Measurements from ENCODE around the gene ACVRL1.
A peak's percentile ranks its signal among the peaks of the same experiment; 100 is the strongest.

The ACVRL1 gene

DNA sequence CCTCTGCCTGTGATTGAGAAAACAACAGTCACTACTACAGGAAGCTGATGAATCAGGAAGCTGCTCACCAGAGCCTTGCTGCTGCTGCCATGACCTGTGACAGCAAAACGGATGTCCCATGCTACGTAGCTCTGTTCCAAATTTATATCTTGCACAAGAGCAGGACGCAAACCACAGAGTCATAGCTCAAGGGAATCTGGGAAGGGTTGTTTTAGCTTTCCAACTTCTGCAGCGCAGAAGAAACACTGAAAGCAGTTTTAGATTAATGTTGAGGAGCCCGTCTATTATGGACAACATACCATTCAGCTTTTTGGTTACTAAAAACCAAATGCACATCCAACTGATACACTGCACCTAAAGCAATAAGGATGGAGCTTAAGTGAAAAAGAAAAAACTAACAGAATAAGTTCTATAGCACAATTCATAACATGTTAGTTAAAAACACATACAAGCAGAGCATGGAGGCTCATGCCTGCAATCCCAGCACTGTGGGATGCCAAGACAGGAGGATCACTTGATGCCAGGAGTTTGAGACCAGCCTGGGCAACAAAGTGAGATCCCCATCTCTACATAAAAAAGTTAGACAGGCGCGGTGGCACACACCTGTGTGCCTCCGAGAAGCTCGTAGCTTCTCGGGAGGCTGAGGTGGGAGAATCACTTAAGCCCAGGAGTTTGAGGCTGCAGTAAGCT, 21.1 kb upstream of the ACVRL1 start:
- H3K27ac ChIP-seq (ENCODE audit: low read depth, low read length) = no peak overlapping the region
- H3K79me1 ChIP-seq (ENCODE audit: low read length) = no peaks in the 10 kb centered on the region
- no CpG with 5 or more reads among the region's 10 CpGs for WGBS (ENCODE audit: extremely low coverage, insufficient coverage, low lambda C conversion rate)
- H3K4ac ChIP-seq (ENCODE audit: low read depth, low read length) = no peak overlapping the region
- H3K9ac ChIP-seq (ENCODE audit: low read length) = no peak overlapping the region
- H2BK120ac ChIP-seq (ENCODE audit: low read depth, low read length) = no peak overlapping the region
- no peak overlapping the region for H3K18ac ChIP-seq (ENCODE audit: low read length)
- H3K4me3 ChIP-seq (ENCODE audit: low read length) = no peak overlapping the region
- no peak overlapping the region for H3K4me2 ChIP-seq (ENCODE audit: low read length)
- H4K5ac ChIP-seq (ENCODE audit: low read length) = no peak overlapping the region
- H4K8ac ChIP-seq (ENCODE audit: low read depth, low read length) = no peak overlapping the region
- DNase-seq = peak; percentile 57
- no peaks in the 10 kb centered on the region for H3K27me3 ChIP-seq (ENCODE audit: insufficient read depth, low read length, poor library complexity)
- H2AK5ac ChIP-seq (ENCODE audit: low read length) = no peak overlapping the region
- no peaks in the 10 kb centered on the region for H3K36me3 ChIP-seq (ENCODE audit: control insufficient read depth, insufficient read depth, low read length)
- H3K56ac ChIP-seq (ENCODE audit: low read length) = no peak overlapping the region
- no peaks in the 10 kb centered on the region for H3K4me1 ChIP-seq (ENCODE audit: control insufficient read depth, low read depth, low read length)
- H2BK15ac ChIP-seq (replicated peaks; ENCODE audit: low read depth) = no peak overlapping the region
- no peak overlapping the region for H2BK5ac ChIP-seq (ENCODE audit: low read length)
- H3K23ac ChIP-seq (ENCODE audit: low read length) = no peak overlapping the region
- H3K79me2 ChIP-seq (ENCODE audit: control insufficient read depth, insufficient read depth, low read length) = no peaks in the 10 kb centered on the region

DNA sequence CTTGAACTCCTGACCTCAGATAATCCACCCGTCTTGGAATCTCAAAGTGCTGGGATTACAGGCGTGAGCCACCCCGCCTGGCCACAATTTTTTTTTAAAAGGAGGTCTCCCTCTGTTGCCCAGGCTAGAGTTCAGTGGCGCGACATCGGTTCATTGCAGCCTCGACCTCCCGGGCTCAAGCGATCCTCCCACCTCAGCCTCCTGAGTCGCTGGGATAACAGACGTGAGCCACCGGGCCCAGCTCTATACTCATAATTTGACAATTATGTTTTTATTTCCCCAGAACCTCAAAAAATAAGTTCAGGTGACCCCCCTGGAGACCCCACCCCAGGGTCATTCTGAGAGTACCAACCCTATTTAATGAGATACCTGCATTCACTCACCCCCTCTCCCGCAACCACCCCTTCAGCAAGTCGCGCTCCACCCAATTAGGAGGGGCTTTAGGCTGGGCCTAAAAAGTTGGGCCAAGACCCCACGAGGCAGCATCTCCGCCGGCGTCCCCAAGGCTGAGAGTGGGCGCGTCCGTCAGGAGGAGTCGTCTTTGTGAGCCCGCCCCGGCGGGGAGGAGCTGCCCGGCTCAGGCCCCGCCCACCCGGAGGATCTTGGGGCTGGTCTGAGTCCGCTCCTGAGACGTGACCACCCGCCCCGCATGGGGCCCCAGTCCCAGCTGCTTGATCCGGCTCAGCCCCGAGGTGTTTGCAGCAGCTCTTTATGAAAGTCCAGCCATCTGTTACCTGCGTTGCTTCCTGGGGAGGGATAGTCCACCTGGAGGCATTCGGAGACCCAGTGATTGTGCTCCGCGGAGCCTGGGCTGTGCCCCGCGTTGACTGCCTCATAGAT, 19.6 kb upstream of the ACVRL1 start, which contains the start of gene ANKRD33:
TSS of gene ANKRD33 (plus strand) at position 628 of the 840 bp plus-strand sequence. CDS start at position 712, 84 bp downstream.
- peak within 1 kb of the TSS; percentile 62 for H3K4me2 ChIP-seq (ENCODE audit: low read length)
- H2AK5ac ChIP-seq (ENCODE audit: low read length) = no peak within 1 kb of the TSS
- H4K8ac ChIP-seq (ENCODE audit: low read depth, low read length) = no peak within 1 kb of the TSS
- no peak within 1 kb of the TSS for H3K18ac ChIP-seq (ENCODE audit: low read length)
- H3K36me3 ChIP-seq (ENCODE audit: control insufficient read depth, insufficient read depth, low read length) = no peaks in the 10 kb centered on the region
- no peak within 1 kb of the TSS for H2BK120ac ChIP-seq (ENCODE audit: low read depth, low read length)
- H2BK5ac ChIP-seq (ENCODE audit: low read length) = no peak within 1 kb of the TSS
- DNase-seq = peak; percentile 74
- no peak within 1 kb of the TSS for H3K27ac ChIP-seq (ENCODE audit: low read depth, low read length)
- no peak within 1 kb of the TSS for H3K4ac ChIP-seq (ENCODE audit: low read depth, low read length)
- H3K27me3 ChIP-seq (ENCODE audit: insufficient read depth, low read length, poor library complexity) = no peaks in the 10 kb centered on the region
- no peak within 1 kb of the TSS for H2BK15ac ChIP-seq (replicated peaks; ENCODE audit: low read depth)
- no peak within 1 kb of the TSS for H4K5ac ChIP-seq (ENCODE audit: low read length)
- H3K23ac ChIP-seq (ENCODE audit: low read length) = no peak within 1 kb of the TSS
- H3K79me2 ChIP-seq (ENCODE audit: control insufficient read depth, insufficient read depth, low read length) = no peaks in the 10 kb centered on the region
- H3K9ac ChIP-seq (ENCODE audit: low read length) = no peak within 1 kb of the TSS
- H3K79me1 ChIP-seq (ENCODE audit: low read length) = no peaks in the 10 kb centered on the region
- peak within 1 kb of the TSS; percentile 11 for H3K4me3 ChIP-seq (ENCODE audit: low read length)
- no peaks in the 10 kb centered on the region for H3K4me1 ChIP-seq (ENCODE audit: control insufficient read depth, low read depth, low read length)
- no CpG with 5 or more reads among the region's 41 CpGs for WGBS (ENCODE audit: extremely low coverage, insufficient coverage, low lambda C conversion rate)
- peak within 1 kb of the TSS; percentile 53 for H3K56ac ChIP-seq (ENCODE audit: low read length)

DNA sequence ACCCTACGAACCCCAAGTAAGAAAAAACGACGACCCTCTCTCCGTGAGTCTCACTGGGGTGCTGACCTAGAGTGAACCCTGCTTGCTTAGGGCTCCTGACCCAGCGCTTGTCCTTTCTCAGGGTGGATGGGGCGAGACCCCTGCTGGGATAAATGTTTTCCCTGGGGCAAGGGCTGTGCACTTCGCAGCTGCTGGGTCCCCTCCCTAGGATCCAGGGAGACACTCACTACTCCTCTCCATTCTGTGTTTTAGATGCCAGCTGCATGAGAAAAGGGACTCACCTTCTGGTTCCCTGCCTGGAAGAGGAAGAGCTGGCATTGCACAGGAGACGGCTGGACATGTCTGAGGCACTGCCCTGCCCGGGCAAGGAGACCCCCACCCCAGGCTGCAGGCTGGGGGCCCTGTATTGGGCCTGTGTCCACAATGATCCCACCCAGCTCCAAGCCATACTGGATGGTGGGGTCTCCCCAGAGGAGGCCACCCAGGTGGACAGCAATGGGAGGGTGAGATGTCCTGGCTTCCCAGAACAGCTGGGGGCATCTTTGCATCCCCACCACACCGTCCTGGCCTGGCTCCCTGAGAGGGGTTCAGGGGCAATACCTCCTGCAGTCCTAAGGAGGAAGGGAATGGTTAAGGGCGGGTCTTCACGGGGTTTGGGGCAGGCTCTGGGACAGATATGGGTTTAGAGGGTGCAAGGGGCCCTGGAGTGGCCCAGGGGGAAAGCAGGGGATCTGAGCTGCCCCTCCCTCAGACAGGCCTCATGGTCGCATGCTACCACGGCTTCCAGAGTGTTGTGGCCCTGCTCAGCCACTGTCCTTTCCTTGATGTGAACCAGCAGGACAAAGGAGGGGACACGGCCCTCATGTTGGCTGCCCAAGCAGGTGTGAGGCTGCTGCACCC, 18.7 kb upstream of the ACVRL1 start:
- H3K27ac ChIP-seq (ENCODE audit: low read depth, low read length) = no peak overlapping the region
- no peak overlapping the region for H3K18ac ChIP-seq (ENCODE audit: low read length)
- H2BK5ac ChIP-seq (ENCODE audit: low read length) = no peak overlapping the region
- H2BK15ac ChIP-seq (replicated peaks; ENCODE audit: low read depth) = no peak overlapping the region
- no peak overlapping the region for H3K4me3 ChIP-seq (ENCODE audit: low read length)
- H3K9ac ChIP-seq (ENCODE audit: low read length) = no peak overlapping the region
- no CpG with 5 or more reads among the region's 15 CpGs for WGBS (ENCODE audit: extremely low coverage, insufficient coverage, low lambda C conversion rate)
- DNase-seq = no peak
- H4K8ac ChIP-seq (ENCODE audit: low read depth, low read length) = no peak overlapping the region
- no peak overlapping the region for H3K4me2 ChIP-seq (ENCODE audit: low read length)
- no peaks in the 10 kb centered on the region for H3K79me1 ChIP-seq (ENCODE audit: low read length)
- H3K36me3 ChIP-seq (ENCODE audit: control insufficient read depth, insufficient read depth, low read length) = no peaks in the 10 kb centered on the region
- H3K23ac ChIP-seq (ENCODE audit: low read length) = no peak overlapping the region
- no peaks in the 10 kb centered on the region for H3K4me1 ChIP-seq (ENCODE audit: control insufficient read depth, low read depth, low read length)
- H3K79me2 ChIP-seq (ENCODE audit: control insufficient read depth, insufficient read depth, low read length) = no peaks in the 10 kb centered on the region
- no peaks in the 10 kb centered on the region for H3K27me3 ChIP-seq (ENCODE audit: insufficient read depth, low read length, poor library complexity)
- H3K4ac ChIP-seq (ENCODE audit: low read depth, low read length) = no peak overlapping the region
- H2AK5ac ChIP-seq (ENCODE audit: low read length) = no peak overlapping the region
- H3K56ac ChIP-seq (ENCODE audit: low read length) = peak overlapping the region; percentile 53
- H2BK120ac ChIP-seq (ENCODE audit: low read depth, low read length) = no peak overlapping the region
- no peak overlapping the region for H4K5ac ChIP-seq (ENCODE audit: low read length)

DNA sequence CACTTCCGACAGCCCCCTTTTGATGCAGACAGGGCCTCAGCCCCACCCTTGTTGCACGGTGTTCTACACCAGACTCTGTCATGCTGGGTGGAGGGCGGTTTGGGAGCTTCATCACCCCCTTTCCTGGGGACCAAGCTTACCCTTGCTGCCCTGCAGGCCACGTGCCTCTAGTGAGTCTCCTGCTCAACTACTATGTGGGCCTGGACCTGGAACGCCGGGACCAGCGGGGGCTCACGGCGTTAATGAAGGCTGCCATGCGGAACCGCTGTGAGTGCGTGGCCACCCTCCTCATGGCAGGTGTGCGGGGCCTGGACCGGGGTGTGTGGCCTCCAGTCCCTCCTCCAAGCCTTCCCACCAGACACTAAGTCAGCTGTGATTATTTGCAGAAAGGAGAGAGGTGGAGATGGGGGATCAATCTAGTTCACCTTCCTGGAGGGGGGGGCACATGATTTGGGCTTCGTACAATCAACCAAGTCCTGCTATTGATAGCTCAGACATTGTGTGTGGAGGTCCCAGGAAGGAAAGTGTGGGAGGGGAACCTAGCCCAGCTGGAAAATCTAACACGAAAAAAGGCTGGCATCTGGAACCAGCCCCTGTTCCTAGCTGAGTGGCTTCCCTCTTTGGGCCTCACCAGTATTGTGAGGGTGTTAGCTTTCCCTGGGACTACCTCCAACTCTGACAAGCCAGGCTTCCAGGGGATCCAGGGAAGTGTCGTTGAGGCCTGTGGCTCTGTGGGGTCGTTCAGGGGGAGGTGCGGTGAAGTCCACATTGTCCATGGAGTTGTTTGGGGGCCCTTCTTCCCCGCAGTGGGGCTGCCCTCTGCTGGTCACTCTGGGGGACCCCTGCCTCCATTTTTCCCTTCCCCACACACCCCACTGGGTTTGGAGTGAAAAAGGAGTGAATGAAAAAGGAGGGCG, 17.8 kb upstream of the ACVRL1 start:
- no peak for DNase-seq
- Histone ChIP-seq H3K18ac (ENCODE audit: low read length) (no peak overlapping the region), H3K79me1 (ENCODE audit: low read length) (no peaks in the 10 kb centered on the region)

DNA sequence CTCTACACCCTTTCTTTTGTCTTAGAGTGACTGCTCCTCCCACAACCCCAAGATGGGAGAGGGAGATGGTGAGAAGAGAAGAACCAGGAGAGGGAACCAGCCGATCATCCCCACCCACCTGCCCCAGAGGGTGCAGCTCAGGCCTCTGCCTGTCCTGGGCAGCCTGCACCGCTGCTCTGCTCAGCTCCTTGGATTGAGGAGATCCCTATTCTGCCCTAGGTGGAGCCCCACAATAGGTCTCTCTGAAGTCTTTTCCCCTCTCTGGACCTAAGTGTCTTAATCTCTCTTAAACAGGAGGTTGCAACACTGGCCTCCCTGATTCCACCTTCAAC, 17.2 kb upstream of the ACVRL1 start:
- H2BK120ac ChIP-seq (ENCODE audit: low read depth, low read length) = no peak overlapping the region
- H3K18ac ChIP-seq (ENCODE audit: low read length) = no peak overlapping the region
- no peak overlapping the region for H3K4ac ChIP-seq (ENCODE audit: low read depth, low read length)
- no peak for DNase-seq
- H3K23ac ChIP-seq (ENCODE audit: low read length) = no peak overlapping the region
- peaks cover under 1% of the 10 kb centered on the region for H3K4me1 ChIP-seq (ENCODE audit: control insufficient read depth, low read depth, low read length)
- no peaks in the 10 kb centered on the region for H3K79me2 ChIP-seq (ENCODE audit: control insufficient read depth, insufficient read depth, low read length)
- no peak overlapping the region for H3K56ac ChIP-seq (ENCODE audit: low read length)
- no peak overlapping the region for H4K8ac ChIP-seq (ENCODE audit: low read depth, low read length)
- H3K27me3 ChIP-seq (ENCODE audit: insufficient read depth, low read length, poor library complexity) = no peaks in the 10 kb centered on the region
- no peak overlapping the region for H3K27ac ChIP-seq (ENCODE audit: low read depth, low read length)
- H2AK5ac ChIP-seq (ENCODE audit: low read length) = no peak overlapping the region
- H3K9ac ChIP-seq (ENCODE audit: low read length) = no peak overlapping the region
- no peak overlapping the region for H3K4me3 ChIP-seq (ENCODE audit: low read length)
- WGBS (ENCODE audit: extremely low coverage, insufficient coverage, low lambda C conversion rate) = no CpG with 5 or more reads among the region's 2 CpGs
- no peak overlapping the region for H2BK5ac ChIP-seq (ENCODE audit: low read length)
- no peak overlapping the region for H2BK15ac ChIP-seq (replicated peaks; ENCODE audit: low read depth)
- no peaks in the 10 kb centered on the region for H3K79me1 ChIP-seq (ENCODE audit: low read length)
- H3K4me2 ChIP-seq (ENCODE audit: low read length) = no peak overlapping the region
- H3K36me3 ChIP-seq (ENCODE audit: control insufficient read depth, insufficient read depth, low read length) = no peaks in the 10 kb centered on the region
- H4K5ac ChIP-seq (ENCODE audit: low read length) = no peak overlapping the region

More for the DNA sequence above, 17.8 kb upstream of the ACVRL1 start:
- no peak overlapping the region for H3K4me2 ChIP-seq (ENCODE audit: low read length)
- no peak overlapping the region for H4K5ac ChIP-seq (ENCODE audit: low read length)
- H3K79me2 ChIP-seq (ENCODE audit: control insufficient read depth, insufficient read depth, low read length) = no peaks in the 10 kb centered on the region
- H2BK120ac ChIP-seq (ENCODE audit: low read depth, low read length) = no peak overlapping the region
- no CpG with 5 or more reads among the region's 21 CpGs for WGBS (ENCODE audit: extremely low coverage, insufficient coverage, low lambda C conversion rate)
- H3K36me3 ChIP-seq (ENCODE audit: control insufficient read depth, insufficient read depth, low read length) = no peaks in the 10 kb centered on the region
- H3K56ac ChIP-seq (ENCODE audit: low read length) = no peak overlapping the region
- no peaks in the 10 kb centered on the region for H3K27me3 ChIP-seq (ENCODE audit: insufficient read depth, low read length, poor library complexity)
- no peak overlapping the region for H2BK15ac ChIP-seq (replicated peaks; ENCODE audit: low read depth)
- no peak overlapping the region for H3K9ac ChIP-seq (ENCODE audit: low read length)
- no peak overlapping the region for H2BK5ac ChIP-seq (ENCODE audit: low read length)
- no peak overlapping the region for H4K8ac ChIP-seq (ENCODE audit: low read depth, low read length)
- no peak overlapping the region for H3K4ac ChIP-seq (ENCODE audit: low read depth, low read length)
- H3K4me1 ChIP-seq (ENCODE audit: control insufficient read depth, low read depth, low read length) = no peaks in the 10 kb centered on the region
- H3K4me3 ChIP-seq (ENCODE audit: low read length) = no peak overlapping the region
- H3K27ac ChIP-seq (ENCODE audit: low read depth, low read length) = no peak overlapping the region
- no peak overlapping the region for H3K23ac ChIP-seq (ENCODE audit: low read length)
- H2AK5ac ChIP-seq (ENCODE audit: low read length) = no peak overlapping the region

All from mesendoderm (in vitro differentiated cells).